Measurements from ENCODE around the gene MFRP. TPM values are rescaled to one million over a fixed set of nuclear protein-coding genes. Genes with fewer than 3 reads are reported as not detected.
A peak's percentile ranks its signal among the peaks of the same experiment; 100 is the strongest.

Gene MFRP
- total RNA-seq, 1 donor from 2014 or later, result not detected

DNA sequence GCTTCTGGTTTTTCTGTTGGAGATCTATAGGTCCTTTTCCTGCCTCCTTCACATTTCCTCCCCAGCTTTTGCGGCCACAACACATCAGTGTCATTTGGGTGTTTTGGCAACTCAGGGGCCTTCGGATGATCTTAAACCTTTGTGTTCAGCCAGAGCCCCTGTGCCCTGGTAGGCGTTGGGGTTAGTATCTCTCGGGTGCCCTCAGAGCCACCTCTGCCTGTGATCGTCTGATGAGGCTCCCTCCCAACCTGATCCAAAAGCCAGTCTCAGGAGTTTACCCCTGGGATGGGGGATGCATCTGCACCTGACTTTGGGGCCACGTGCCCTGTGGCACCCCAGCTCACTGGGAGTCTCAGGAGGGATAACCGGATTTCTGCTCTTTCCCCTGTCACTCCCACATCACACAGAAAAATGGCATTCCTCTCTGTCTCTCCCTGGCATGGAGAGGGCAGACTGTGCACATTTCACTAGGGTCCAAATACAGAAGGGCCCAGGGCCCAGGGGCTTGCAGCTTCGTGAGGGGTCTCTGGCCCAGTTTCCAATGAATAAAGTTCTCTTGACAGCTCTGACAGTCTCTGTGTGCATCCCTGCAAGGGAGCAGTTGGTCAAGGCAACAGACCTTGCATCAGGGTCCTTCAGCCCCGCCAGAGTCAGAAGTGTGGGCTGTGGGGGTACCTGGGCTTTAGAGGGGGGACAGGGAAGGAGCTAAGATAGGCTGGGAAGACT lies 9.6 kb downstream of the MFRP start:
- H3K27ac ChIP-seq (ENCODE audit: low read depth, low read length), result no peak overlapping the region
- H3K79me2 ChIP-seq (ENCODE audit: insufficient read depth, low read length), result peaks cover 32% of the 10 kb centered on the region
- Mint-ChIP-seq H3K36me3 (ENCODE audit: low read depth, unreplicated experiment) (peaks cover 6% of the 10 kb centered on the region), H3K4me3 (ENCODE audit: unreplicated experiment) (peak overlapping the region; percentile 78), H3K27me3 (ENCODE audit: low read depth, unreplicated experiment) (peaks cover 9% of the 10 kb centered on the region), H3K4me1 (ENCODE audit: low read depth, unreplicated experiment) (peaks cover 15% of the 10 kb centered on the region), H3K9me3 (ENCODE audit: unreplicated experiment) (peaks cover 2% of the 10 kb centered on the region), H3K27ac (ENCODE audit: unreplicated experiment) (no peak overlapping the region)
- no peak overlapping the region for H2AFZ ChIP-seq (ENCODE audit: low read depth, low read length)
- H3K4me2 ChIP-seq (ENCODE audit: low read length), result peak overlapping the region; percentile 86
- H3K9ac ChIP-seq (ENCODE audit: low read length), result peak overlapping the region; percentile 51
- H3K27me3 ChIP-seq (ENCODE audit: insufficient read depth, low read length), result peaks cover 6% of the 10 kb centered on the region
- no peaks in the 10 kb centered on the region for H3K9me3 ChIP-seq (ENCODE audit: insufficient read depth, low read depth, low read length)
- peaks cover 43% of the 10 kb centered on the region for H3K4me1 ChIP-seq (ENCODE audit: insufficient read depth, low read length)
- H3K4me3 ChIP-seq (ENCODE audit: insufficient read depth, low read depth, low read length), result peak overlapping the region; percentile 36
- H3K36me3 ChIP-seq (ENCODE audit: insufficient read depth, low read length), result no peaks in the 10 kb centered on the region
- TF ChIP-seq, protein P1, sequence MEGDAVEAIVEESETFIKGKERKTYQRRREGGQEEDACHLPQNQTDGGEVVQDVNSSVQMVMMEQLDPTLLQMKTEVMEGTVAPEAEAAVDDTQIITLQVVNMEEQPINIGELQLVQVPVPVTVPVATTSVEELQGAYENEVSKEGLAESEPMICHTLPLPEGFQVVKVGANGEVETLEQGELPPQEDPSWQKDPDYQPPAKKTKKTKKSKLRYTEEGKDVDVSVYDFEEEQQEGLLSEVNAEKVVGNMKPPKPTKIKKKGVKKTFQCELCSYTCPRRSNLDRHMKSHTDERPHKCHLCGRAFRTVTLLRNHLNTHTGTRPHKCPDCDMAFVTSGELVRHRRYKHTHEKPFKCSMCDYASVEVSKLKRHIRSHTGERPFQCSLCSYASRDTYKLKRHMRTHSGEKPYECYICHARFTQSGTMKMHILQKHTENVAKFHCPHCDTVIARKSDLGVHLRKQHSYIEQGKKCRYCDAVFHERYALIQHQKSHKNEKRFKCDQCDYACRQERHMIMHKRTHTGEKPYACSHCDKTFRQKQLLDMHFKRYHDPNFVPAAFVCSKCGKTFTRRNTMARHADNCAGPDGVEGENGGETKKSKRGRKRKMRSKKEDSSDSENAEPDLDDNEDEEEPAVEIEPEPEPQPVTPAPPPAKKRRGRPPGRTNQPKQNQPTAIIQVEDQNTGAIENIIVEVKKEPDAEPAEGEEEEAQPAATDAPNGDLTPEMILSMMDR (IDR thresholded peaks at IDR 0.05; ENCODE audit: insufficient read depth, low read depth, low read length), result no peak
- no peak for TF ChIP-seq EZH2 (IDR thresholded peaks at IDR 0.05; ENCODE audit: insufficient read depth, low read length)
- H4K20me1 ChIP-seq (ENCODE audit: insufficient read depth, low read length), result peaks cover 9% of the 10 kb centered on the region
- no peak for DNase-seq (ENCODE audit: low read depth)
- FAIRE-seq, result no peak

DNA sequence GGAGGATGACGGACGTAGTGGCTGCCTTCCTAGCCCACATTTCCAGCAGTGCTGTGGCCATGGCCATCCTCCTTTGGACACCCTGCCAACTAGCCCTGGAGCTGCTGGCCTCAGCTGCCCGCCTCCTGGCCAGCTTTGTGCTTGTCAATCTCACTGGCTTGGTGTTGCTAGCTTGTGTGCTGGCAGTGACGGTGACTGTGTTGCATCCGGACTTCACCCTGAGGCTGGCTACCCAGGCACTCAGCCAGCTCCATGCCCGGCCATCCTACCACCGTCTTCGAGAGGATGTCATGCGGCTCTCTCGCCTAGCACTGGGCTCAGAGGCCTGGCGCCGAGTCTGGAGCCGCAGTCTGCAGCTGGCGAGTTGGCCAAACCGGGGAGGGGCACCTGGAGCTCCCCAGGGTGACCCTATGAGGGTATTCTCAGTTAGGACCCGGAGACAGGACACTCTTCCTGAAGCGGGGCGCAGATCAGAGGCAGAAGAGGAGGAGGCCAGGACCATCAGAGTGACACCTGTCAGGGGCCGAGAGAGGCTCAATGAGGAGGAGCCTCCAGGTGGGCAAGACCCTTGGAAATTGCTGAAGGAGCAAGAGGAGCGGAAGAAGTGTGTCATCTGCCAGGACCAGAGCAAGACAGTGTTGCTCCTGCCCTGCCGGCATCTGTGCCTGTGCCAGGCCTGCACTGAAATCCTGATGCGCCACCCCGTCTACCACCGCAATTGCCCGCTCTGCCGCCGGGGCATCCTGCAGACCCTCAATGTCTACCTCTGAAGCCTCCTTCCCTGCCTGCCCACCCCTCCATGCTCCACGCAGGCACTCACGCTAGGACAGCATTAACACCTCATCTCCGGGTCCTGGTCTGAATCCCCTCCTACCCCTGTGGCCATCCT lies 10.6 kb downstream of the MFRP start:
- Histone ChIP-seq H3K4me3 (ENCODE audit: insufficient read depth, low read depth, low read length) (no peak overlapping the region), H3K36me3 (ENCODE audit: insufficient read depth, low read length) (no peaks in the 10 kb centered on the region), H3K9me3 (ENCODE audit: insufficient read depth, low read depth, low read length) (no peaks in the 10 kb centered on the region), H3K4me2 (ENCODE audit: low read length) (peak overlapping the region; percentile 92), H3K27me3 (ENCODE audit: insufficient read depth, low read length) (peaks cover 2% of the 10 kb centered on the region), H3K27ac (ENCODE audit: low read depth, low read length) (no peak overlapping the region), H2AFZ (ENCODE audit: low read depth, low read length) (no peak overlapping the region), H3K79me2 (ENCODE audit: insufficient read depth, low read length) (peaks cover 32% of the 10 kb centered on the region), H4K20me1 (ENCODE audit: insufficient read depth, low read length) (peaks cover 9% of the 10 kb centered on the region), H3K4me1 (ENCODE audit: insufficient read depth, low read length) (peaks cover 43% of the 10 kb centered on the region), H3K9ac (ENCODE audit: low read length) (no peak overlapping the region)
- Mint-ChIP-seq H3K36me3 (ENCODE audit: low read depth, unreplicated experiment) (peaks cover 4% of the 10 kb centered on the region), H3K27ac (ENCODE audit: unreplicated experiment) (no peak overlapping the region), H3K4me1 (ENCODE audit: low read depth, unreplicated experiment) (peaks cover 15% of the 10 kb centered on the region), H3K9me3 (ENCODE audit: unreplicated experiment) (no peaks in the 10 kb centered on the region), H3K4me3 (ENCODE audit: unreplicated experiment) (peak overlapping the region; percentile 100), H3K27me3 (ENCODE audit: low read depth, unreplicated experiment) (peaks cover 2% of the 10 kb centered on the region)
- FAIRE-seq (no peak), DNase-seq (ENCODE audit: low read depth) (no peak)
- no peak for TF ChIP-seq EZH2 (IDR thresholded peaks at IDR 0.05; ENCODE audit: insufficient read depth, low read length)
- TF ChIP-seq, protein P1 (IDR thresholded peaks at IDR 0.05; ENCODE audit: insufficient read depth, low read depth, low read length), result no peak

All from astrocyte (in vitro differentiated cells and primary cell).